HK-2 (cell line): ENCODE results near the gene LETMD1.
A peak's percentile ranks its signal among the peaks of the same experiment; 100 is the strongest.
"Not testable (repeated sequence)": the region's sequence is repeated elsewhere in the genome, so short reads cannot be mapped to it uniquely, and the experiment has no call there.

ENCODE experiments used
- DNase-seq: peaks from one replicate; pipeline ENCODE4 v3.0.0-alpha.2; 2018; ENCODE audit not compliant: unreplicated experiment

The LETMD1 gene, protein sequence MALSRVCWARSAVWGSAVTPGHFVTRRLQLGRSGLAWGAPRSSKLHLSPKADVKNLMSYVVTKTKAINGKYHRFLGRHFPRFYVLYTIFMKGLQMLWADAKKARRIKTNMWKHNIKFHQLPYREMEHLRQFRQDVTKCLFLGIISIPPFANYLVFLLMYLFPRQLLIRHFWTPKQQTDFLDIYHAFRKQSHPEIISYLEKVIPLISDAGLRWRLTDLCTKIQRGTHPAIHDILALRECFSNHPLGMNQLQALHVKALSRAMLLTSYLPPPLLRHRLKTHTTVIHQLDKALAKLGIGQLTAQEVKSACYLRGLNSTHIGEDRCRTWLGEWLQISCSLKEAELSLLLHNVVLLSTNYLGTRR

DNA sequence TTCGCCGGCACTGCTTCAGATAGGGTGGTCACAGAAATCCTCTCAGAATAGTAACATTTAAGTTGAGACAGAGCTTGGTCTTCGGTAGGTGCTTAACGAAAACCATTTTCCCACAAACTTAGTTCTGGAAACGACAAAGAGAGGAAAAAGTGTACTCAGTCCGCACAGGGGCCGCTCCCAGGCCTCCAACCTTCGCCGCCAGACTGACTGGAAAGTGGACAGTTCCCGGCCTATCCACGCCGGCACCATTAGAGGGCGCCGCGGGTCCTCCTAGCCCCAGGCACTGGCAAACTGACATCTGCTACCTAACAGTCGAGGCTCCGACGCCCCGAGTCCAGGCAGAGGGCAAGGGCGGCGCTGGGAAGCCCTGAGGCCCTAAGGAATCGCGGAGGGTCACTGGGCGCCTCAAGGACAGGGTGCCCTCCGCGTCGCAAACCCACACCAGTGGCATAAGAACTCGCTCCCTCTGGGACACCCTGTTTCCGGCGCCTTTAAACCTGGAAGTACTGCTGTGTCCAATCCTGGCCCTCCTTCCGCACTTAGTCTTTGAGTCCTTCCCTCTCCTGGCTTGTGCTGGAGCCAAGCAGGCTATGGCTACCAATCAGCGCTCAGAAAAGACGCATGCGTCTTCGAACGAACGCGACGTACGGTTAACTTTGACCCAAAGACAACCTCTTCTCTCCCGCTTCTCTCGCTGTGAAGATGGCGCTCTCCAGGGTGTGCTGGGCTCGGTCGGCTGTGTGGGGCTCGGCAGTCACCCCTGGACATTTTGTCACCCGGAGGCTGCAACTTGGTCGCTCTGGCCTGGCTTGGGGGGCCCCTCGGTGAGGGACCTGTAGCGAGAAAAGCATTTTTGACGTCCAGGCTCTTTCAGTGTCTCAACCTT lies at the start of gene LETMD1:
Gene LETMD1 (plus strand): TSS at position 673 of the 886 bp plus-strand sequence. CDS start 30 bp downstream, at position 703.
- peak; percentile 93 for DNase-seq

DNA sequence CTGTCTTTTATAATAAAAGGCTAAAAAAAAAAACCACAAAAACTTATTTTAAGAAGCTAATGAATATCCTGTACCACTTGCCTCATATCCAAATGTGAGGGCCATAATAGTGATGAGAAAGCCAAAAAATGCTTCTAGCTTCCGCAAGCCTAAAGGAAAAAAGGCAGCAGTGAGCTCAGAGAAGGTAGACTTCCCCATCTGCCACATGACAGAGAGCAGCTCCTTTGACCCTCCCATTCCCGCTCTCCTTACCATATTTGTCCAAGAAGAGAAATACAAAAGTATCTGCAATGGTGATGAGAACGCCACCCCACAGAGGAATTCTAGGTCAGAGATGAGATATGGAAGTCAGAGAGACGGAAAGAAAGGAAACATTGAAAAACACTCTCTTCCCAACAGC lies 49.0 kb upstream of the LETMD1 start:
- no peak for DNase-seq

GRCh38 chr12:51000245-51000644 lies 47.9 kb upstream of the LETMD1 start:
- DNase-seq = peak; percentile 44

DNA sequence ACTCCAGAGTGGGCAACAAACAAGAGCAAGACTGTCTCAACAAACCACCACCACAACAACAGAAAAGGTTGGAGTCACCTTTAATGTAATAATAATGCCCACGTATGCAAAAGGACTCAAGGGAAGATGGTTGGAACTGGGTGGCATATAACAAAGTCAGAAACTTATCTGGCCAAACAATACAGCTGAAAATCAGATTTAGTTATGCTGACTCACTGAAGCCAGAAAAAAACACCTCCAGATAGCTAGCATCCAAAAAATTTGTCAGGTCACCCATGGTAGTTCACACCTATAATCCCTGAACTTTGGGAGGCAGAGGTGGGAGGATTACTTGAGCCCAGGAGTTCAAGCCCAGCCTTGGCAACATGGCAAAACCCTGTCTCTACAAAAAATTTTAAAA lies 46.3 kb upstream of the LETMD1 start:
- DNase-seq = no peak

DNA sequence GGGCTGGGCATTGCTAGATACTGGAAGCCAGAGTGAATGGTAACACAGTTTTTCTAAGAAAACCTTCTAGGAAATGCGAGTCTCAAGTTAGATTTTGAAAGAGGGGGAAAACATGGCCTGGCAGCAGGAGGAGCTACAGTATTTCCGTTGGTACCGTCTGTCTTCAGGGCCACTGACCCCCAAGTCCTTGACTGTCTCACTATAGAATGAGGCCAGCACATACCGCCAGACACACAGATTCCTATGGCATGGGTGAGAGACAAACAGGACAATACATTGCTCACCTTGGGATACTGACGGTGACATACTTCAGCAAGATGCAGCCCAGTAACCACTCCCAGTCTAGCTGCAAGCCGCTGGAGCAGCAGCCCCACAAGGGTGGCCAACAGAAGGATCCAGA lies 43.6 kb upstream of the LETMD1 start:
- no peak for DNase-seq

DNA sequence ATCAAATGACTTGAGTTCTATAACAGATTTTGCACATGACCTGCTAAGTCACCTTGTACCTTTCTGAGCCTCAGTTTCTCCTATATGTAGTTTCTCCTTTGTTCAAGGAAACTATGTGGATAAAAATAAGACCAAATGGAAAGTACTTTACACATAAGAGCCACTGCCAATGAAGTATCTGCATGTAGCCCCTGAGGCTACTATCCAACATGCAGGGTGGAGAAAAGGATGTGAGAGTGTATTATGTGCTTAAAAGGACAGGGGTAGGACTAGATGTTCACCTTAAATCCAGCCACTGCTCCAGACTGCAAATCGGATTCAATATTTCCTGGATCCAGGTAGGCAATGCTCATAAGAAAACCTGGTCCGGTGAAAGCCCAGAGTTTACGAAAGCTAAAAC lies 43.1 kb upstream of the LETMD1 start:
- DNase-seq = no peak

DNA sequence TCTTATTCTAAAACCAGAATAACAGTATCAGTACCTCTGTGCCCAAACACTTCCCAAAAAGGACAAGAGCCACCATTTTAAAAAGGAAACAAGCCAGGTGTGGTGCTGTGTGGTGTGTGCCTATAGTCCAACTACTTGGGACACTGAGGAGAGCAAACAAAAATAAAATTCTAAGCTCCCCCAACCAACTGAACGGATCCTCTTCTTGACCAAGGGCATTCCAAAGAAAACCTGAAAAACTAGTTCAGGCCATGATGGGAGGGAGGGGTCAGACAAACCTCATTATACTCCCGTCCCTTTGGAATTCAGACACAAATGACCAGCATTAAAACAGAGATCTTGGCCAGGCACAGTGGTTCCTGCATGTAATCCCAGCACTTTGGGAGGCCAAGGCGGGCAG lies 42.5 kb upstream of the LETMD1 start:
- DNase-seq = no peak

- no peak for DNase-seq
Measured at GRCh38 chr12:51008329-51009055, 39.6 kb upstream of the LETMD1 start.

GRCh38 chr12:51009056-51009440 lies 39.1 kb upstream of the LETMD1 start:
- peak; percentile 50 for DNase-seq

GRCh38 chr12:51011955-51012354 lies 36.2 kb upstream of the LETMD1 start:
- no peak for DNase-seq

GRCh38 chr12:51012570-51013236 lies 35.4 kb upstream of the LETMD1 start:
- no peak for DNase-seq

- no peak for DNase-seq
Measured at GRCh38 chr12:51013441-51013840, 34.7 kb upstream of the LETMD1 start.

DNA sequence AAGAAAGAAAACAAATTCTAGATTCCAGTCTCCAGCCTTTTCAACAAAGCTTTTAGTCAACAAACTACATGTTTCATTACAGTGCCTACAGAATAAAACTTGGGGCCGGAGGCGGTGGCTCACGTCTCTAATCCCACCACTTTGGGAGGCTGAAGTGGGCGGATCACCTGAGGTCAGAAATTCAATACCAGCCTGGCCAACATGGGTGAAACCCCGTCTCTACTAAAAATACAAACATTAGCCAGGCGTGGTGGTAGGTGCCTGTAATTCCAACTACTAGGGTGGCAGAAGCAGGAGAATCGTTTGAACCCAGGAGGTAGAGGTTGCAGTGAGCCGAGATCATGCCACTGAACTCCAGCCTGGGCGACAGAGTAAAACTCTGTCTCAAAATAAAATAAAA lies 33.7 kb upstream of the LETMD1 start:
- DNase-seq = not testable (repeated sequence)

DNA sequence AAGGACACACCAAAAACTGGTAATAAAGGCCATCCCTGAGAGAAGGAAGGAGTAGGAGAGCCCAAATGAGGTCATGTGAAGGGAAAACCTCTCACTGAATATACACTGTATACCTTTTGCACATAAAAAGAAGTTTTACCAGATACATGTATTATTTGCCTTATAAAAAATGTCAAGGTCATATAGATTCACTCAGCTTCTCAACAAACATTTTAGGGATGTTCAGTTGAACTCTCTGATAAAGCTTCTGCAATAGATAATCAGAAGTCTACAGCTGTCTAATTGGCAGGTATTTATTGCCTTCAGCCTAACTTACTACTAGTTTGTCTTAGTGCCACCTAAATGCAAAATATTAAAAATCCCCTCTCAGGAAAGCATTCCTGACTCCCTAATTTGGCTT lies 30.7 kb upstream of the LETMD1 start:
- no peak for DNase-seq

DNA sequence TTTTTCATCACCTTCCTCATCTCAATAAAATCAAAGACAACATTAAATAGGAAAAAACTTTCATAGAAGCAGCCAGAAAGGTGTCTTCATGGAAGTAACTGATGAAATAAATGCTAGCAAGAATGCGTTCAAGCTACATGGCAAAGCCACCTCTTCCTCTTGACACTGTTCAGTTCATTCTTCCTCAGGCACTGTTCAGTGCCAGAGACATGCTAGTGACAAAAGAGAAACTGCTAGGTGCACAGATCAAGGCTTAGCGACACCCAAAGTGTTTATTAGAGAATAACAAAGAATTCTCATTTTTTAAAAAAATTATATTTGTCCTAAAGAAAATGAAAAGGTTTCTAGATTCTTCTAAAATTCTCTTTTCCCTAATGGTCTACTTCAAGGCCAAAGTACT lies 29.2 kb upstream of the LETMD1 start:
- no peak for DNase-seq

DNA sequence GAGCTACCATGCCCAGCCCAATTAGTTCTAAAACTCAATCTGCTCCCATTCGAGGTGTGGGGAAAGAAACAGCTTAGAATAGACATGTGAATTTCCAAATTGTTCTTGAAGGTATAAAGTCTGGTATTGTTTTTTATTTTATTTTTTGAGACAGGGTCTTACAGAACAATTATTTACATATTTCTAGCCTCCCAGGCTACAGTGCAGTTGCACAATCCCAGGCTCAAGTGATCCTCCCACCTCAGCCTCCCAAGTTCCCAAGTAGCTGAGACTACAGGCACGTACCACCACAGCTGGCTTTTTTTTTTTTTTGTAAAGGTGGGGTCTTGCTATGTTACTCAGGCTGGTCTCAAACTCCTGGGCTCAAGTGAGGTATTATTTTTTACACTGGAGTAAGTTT lies 28.2 kb upstream of the LETMD1 start:
- no peak for DNase-seq

DNA sequence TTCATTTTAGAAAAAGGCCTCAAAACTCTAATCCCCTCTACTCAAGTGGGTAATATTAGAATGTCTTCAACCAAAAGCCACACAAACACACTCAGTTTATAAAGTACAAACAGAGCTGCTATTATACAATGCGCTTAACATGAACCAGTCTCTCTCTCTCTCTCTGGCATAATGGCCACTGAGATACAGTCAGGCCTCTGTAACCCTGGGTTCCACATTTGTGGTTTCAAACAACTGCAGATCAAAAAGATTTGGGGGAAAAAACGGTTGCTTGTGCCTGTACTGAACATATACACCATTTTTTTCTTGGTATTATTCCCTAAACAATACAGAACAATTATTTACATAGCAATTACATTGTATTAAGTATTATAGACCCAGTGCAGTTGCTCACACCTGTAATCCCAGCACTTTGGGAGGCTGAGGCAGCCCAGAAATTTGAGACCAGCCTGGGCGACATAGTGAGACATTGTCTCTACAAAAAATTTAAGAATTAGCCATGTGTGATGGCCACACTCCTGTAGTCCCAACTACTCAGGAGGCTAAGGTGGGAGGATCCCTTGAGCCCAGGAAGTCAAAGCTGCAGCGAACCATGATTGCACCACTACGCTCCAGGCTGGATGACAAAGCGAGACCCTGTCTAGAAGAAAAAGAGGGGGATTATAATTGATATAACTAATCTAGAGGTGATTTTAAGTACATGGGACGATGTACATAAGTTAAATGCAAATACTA lies 27.5 kb upstream of the LETMD1 start:
- DNase-seq = no peak

DNA sequence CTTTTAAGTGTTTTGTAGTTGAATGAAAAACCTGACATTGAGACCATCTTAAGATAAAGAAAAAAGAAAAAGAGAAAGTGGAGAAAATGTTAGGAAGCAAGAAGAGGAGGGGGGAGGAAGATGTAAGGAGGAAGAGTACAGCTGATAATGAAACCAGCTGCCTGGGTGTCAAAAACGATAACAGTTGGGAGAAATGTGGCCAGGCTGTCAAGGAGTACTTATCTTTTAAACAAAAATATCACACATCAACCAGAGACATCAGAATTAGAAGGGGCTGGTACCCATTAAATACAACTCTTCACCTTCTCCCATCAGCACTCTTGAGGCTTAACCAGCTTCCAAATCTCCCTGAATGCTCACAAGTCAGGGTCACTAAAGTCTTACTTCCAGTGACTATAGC lies 26.4 kb upstream of the LETMD1 start:
- no peak for DNase-seq

DNA sequence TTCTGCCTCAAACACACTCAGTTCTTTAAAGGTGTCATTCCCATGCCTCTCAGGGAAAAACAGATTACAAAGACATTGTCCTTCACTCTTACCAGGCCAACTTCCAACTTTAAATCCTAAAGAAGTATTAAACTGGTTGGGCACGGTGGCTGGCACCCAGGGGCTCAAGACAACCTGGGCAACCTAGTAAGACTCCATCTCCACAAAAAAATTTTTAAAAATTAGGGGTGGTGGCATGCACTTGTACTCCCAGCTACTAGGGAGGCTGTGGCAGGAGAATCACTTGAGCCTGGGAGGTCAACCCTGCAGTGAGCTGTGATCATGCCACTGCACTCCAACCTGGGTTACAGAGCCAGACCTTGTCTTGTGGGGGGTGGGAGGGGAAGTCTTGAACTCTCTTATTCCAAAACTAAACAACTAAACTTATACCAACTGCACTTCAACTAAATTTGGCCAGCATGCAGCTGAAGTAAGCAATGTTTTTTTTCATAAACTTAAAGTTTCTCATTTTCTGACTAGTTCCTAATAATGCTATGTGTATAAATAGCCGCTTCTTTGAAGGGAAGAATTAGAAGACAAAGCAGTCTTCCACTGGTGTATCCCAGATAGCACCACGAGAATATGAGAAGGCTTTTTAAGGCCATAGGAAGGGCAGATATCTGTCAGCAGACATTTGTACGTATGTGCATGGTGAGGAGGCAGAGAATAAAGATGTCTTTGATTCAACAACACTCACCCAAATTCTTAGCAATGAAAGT lies 24.3 kb upstream of the LETMD1 start:
- DNase-seq = no peak

GRCh38 chr12:51025338-51025835 lies 22.7 kb upstream of the LETMD1 start:
- no peak for DNase-seq
